Mesenteric fat pad (tissue), 1 donor: ENCODE data around the gene CUX1. TPM values are rescaled to one million over a fixed set of nuclear protein-coding genes. Genes with fewer than 3 reads are reported as not detected.
A peak's percentile ranks its signal among the peaks of the same experiment; 100 is the strongest.

Source experiments
- DNase-seq: peaks from one replicate; pipeline ENCODE4 v3.0.0-alpha.2; 2020; ENCODE audit warnings: low spot score
- total RNA-seq: library from RNA; stranded (reverse); fragmentation: NEBNext Ultra II Directional; extraction: Animal tissue kit (Norgen Biotek cat#: 25700); gene quantifications from one replicate; pipeline ENCODE4 v1.2.1, GENCODE V29; 2021
- donor health status: DM: yes; HTN: yes; CAD: no.

The CUX1 gene
- total RNA-seq, 1 donor from 2014 or later, result 115 TPM

DNA sequence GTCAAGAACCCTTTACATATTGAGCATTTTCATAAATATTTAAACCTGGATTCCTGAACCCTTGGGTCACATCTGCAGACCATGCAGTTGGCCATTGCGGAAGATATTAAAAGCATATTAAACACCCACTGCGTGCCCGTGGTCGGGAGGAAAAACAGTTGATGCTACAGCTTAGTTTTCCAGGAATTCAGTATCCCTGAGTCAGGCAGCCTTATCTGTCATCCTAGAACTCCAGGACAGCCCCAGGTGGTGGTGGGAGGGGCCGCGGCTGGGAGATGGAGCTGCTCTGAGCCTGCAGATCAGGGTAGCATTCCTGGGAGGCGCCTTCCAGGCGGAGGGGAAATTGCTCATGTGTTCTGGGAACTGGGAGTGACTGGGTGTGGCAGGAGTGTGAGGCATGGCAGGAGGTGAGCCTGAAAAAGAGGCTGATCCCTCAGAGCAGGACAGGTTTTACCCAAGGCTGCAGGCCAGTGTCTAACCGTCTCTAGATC, 246.3 kb downstream of the CUX1 start:
- peak; percentile 85 for DNase-seq

- DNase-seq, result peak; percentile 73
Observed at GRCh38 chr7:102064361-102065025, 247.1 kb downstream of the CUX1 start.

DNA sequence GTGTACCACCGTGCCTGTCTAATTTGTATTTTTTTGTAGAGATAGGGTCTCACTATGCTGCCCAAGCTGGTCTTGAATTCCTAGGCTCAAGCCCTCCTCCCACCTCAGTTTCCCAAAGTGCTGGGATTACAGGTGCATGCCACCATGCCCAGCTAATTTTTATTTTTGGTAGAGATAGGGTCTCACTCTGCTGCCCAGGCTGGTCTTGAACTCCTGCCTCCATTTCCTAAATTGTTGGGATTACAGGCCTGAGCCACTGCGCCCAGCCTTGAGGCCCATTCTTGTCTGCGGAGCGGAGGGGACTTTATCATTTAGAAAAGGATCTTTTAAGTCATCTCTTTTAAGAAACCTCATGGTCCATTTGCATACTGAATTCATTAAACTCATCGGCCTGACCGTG, 247.8 kb downstream of the CUX1 start:
- peak; percentile 59 for DNase-seq

DNA sequence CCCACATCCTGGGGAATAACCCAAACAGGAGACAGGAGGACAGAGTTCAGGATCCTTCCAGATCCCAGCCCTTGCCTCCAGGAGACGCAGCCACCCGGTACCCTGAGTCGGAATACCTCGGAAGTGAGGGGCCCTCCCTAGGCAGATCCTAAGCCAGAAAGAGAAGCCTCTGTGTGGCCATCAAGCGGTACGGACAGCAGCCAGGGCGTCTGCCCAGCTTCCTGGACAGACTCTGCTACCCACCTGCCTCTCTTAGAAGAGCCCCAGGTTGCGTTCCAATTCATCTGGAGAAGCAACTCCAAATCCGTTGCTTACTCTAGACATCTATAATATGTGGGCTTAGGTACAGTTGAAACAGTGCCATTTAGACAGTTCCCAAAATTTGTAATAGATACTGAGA, 249.1 kb downstream of the CUX1 start:
- peak; percentile 35 for DNase-seq

GRCh38 chr7:102068846-102069245, 251.4 kb downstream of the CUX1 start:
- peak; percentile 72 for DNase-seq

GRCh38 chr7:102069931-102070629, 252.7 kb downstream of the CUX1 start:
- DNase-seq, result no peak

DNA sequence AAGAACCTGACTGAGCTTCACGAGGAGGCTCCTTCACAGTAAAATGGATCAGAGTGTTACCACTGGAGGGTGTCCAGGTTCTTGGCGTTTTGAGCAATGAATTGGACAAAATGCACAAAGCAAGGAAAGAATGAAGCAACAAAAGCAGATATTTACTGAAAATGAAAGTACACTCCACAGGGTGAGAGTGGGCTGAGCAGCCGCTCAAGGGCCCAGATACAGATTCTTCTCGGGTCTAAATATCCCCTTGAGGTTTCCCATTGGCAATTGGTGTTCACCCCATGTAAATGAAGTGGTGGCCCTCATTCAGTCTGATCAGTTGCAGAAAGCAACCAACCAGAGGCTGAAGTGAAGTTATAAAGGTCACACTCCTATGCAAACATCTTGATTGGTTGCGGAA, 254.6 kb downstream of the CUX1 start:
- DNase-seq, result no peak

DNA sequence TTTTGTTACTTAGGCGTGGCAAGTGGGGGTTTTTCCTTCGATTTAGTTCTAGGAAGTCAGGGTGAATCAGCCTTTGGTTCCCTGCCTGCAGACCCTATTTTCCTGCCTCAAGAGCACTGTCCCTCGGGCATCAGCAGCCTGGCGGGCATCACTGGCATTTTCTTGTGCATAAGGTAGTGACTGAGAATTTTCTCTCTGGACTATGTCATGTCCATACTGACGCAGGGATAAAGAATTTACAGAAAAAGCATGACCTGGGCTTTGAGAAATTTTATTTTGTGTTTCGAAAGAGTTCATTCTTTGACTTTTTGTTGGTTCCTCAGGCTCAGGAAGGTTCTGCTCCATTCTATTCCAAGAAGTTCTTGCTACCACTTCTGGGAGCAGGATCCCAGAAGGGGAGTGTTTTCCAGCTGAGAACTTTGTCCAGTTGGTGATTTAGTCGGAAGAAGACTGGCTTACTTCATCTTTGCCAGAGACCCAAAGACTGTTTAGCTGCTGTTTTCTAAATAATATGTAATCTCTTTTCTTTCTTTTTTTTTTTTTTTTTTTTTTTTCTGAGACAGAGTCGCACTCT, 255.3 kb downstream of the CUX1 start:
- DNase-seq, result peak; percentile 14

GRCh38 chr7:102073931-102074880, 256.8 kb downstream of the CUX1 start:
- DNase-seq, result peak; percentile 41

DNA sequence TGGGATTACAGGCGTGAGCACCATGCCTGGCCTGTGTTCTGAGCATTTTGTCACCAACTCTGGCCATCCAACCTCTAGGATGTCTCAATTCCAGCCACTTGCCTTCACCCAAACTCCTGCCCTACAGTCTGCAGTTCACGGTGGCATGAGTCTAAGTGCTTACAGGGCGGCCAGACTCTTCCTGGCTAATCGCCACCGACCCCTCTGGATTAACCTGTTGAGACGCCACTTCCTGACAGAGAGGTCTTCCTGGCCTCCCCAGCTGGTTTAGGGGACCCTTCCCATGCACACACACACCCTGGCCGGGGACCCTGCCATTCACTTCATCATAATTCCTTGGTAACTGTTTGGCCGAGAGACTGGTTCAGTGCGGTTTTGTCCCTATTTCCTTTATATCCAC, 257.7 kb downstream of the CUX1 start:
- no peak for DNase-seq

DNA sequence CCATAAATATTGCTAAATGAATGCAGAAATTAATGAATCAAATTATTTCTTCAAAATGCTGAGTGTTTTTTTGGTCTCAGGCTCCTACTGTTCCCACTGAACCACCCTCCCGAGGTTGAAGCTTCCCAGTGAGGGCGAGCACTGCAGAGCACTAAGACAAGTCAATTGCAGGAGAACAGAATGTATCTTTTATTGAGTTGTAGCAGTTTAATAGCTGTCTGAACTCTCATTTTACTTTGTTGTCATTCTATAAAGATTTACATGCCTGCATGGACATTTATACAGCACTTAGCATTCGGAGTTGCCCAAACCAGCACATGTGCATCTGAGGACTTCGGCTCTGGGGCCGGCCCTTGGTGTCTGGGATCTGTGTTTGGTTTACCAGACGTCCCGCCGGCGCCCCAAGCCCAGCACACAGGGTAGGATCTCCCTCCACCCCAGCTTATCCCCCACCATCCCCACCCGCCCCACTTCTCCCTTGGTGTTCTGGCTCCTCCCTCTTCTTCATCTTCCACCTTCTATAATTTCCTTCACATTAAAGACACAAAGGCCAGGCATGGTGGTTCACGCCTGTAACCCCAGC, 258.2 kb downstream of the CUX1 start:
- DNase-seq, result no peak

- no peak for DNase-seq
Observed at GRCh38 chr7:102077081-102077480, 259.7 kb downstream of the CUX1 start.

GRCh38 chr7:102079140-102080018, 262.0 kb downstream of the CUX1 start:
- DNase-seq, result no peak

DNA sequence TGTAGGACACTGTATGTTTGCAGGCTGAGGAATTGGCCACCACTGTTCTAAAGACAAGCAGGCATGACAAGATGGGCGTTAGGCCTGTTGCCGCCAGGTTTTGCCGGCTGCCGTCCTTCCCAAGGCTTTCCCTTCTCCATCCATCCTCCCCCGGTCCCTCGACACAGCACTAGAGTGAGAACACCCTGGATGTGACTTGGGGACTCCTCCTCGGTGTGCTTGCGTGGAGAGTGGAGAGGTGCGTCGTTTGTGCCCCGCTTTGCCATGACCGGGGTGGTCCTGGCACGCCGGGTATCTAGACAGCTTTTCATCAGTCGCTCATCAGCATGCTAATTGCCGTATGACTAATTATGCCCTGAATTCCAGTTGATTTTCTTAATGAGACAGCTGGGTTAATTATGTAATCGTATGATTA, 262.6 kb downstream of the CUX1 start:
- DNase-seq, result no peak

- no peak for DNase-seq
Observed at GRCh38 chr7:102080434-102081243, 263.2 kb downstream of the CUX1 start.

- no peak for DNase-seq
Observed at GRCh38 chr7:102081244-102081627, 263.8 kb downstream of the CUX1 start.

DNA sequence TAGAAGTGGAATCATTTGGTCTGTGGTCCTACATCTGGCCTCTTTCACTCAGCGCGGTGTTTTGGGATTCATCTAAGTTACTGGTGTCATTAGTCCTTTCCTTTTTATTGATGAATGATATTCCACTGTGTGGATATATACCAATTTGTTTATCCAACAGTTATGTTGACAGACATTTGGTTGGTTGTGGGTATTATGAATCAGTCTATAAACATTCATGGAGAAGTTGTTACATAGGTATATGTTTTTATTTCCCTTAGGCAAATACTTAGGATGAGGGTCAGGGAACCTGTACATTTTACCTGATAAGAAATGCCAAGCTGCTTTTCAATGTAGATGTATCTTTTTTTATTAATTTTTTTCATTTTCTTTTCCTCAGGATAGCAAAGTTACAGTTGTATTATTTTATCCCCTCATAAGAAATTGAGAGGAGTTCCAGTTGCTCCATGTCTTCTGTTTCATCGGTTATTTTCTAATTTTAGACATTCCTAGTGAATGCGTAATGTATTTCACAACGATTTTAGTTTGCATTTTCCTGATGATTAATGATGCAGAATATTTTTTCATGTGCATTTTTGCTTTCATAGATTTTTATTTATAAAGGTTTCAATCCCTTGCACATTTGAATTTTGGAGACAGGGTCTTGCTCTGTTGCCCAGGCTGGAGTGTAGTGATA, 265.4 kb downstream of the CUX1 start:
- DNase-seq, result no peak

DNA sequence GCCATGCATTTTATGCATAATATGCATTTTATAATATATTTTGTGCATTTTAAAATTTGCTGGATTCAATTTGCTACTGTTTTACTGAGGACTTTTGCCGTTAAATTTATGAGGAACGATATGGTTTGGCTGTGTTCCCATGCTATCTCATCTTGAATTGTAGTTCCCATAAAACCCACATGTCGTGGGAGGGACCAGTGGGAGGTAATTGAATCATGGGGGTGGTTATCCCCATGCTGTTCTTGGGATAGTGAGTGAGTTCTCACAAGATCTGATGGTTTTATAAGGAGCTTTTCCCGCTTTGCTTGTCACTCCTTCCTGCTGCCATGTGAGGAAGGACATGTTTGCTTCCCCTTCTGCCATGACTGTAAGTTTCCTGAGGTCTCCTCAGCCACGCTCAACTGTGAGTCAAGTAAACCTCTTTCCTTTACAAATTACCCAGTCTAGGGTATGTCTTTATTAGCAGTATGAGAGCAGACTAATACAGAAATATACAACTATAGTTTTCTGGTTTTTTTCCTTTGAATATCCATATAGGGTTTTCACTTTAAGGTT, 267.9 kb downstream of the CUX1 start:
- DNase-seq, result peak; percentile 4
